22Rv1 (cell line): ENCODE measurements around the gene ANKRD28.

Experiments
- H3K27ac ChIP-seq: fragments of 450-650 bp; 2 replicates; pipeline ENCODE4 v1.5.1; 2017
- ZFX ChIP-seq: fragments of 450-650 bp; IDR thresholded peaks from 2 replicates; pipeline ENCODE4 v1.6.1; 2017; ENCODE audit warnings: antibody characterized with exemption, borderline replicate concordance
- TF ChIP-seq, protein P1 (sequence below): fragments of 450-650 bp; IDR thresholded peaks from 2 replicates; pipeline ENCODE4 v1.5.1; 2017; ENCODE audit warnings: mild to moderate bottlenecking

ANKRD28 gene

DNA sequence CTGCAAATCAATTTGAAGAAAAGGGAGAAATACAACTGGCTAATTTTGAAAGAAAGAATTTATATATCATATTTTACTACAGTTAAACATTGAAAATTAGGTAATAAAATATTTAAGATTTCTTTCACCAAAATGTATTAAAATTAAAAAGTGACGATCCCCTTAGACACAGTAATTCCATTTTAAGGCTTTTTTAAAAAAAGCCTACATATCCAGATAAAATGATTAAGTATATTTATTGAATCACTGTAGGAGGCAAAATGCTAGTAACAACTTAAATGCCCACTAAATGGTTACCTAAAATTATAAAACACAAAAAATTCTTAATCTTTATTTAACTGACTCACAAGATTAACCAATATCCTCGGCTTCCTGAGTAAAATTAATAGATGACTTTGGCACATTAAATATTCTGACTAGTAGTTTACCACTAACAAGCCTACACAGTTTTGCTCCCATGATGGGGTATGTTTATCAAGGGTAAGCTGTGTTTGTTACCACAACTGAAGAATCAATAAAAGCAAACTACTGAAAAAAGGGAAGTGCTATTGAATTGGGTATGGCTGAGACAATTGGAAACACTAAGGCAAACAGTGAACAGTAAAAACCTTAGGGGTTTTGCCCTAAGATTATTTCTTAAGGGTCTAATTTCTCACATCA, 28.4 kb downstream of the ANKRD28 start:
- TF ChIP-seq, protein P1, sequence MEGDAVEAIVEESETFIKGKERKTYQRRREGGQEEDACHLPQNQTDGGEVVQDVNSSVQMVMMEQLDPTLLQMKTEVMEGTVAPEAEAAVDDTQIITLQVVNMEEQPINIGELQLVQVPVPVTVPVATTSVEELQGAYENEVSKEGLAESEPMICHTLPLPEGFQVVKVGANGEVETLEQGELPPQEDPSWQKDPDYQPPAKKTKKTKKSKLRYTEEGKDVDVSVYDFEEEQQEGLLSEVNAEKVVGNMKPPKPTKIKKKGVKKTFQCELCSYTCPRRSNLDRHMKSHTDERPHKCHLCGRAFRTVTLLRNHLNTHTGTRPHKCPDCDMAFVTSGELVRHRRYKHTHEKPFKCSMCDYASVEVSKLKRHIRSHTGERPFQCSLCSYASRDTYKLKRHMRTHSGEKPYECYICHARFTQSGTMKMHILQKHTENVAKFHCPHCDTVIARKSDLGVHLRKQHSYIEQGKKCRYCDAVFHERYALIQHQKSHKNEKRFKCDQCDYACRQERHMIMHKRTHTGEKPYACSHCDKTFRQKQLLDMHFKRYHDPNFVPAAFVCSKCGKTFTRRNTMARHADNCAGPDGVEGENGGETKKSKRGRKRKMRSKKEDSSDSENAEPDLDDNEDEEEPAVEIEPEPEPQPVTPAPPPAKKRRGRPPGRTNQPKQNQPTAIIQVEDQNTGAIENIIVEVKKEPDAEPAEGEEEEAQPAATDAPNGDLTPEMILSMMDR, result no peak
- no peak for TF ChIP-seq ZFX
- no peak overlapping the region for H3K27ac ChIP-seq

DNA sequence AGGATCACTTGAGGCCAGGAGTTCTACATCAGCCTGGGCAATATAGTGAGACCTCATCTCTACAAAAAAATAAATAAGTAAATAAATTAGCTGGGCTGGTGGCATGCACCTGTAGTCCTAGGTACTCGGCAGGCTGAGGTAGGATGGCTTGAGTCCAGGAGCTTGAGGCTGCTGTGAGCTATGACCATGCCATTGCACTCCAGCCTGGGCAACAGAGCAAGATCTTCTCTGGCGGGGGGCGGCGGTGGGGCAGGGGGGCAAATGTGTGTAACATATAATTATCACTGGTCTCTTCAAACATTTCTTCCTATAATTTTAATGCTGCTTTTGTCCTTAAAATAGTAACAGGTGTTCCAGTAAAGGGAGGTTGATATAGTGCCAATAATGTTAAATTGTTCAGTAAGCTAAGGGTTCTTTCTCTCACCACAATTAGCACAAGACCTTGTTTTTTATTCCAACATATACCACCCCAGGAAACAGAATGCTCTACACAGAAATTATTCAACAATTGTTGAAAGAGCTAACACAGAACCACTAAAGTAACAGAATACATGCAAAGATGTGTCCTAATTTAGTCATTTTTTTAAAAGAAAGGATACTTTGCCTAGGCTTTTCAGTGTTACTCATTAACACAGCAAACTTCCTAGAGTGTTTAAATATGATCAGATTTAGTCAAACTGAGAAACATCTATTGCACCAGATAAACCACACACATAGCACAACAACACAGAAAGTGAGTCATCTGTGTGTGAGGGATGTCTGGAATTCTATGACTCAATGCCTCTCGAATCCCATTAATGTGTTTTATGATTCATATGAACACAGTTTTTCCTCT, 29.1 kb downstream of the ANKRD28 start:
- H3K27ac ChIP-seq, result no peak overlapping the region
- TF ChIP-seq, protein P1, result no peak
- TF ChIP-seq ZFX, result no peak

DNA sequence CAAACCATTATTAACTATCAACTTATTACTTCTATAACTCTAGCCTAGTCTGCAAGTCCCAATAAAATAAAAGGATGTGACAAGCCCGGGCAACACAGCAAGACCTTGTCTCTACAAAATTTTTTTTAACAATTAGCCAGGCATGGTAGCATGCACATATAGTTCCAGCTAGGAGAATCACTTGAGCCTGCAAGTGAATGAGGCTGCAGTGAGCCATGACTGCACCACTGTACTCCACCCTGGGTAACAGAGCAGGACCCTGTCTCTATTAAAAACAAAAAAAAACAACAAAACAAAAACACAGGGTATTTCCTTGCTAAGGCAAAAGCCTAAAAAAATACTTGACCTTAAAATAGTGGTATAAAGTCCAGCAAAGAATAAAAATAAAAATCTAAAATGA, 31.4 kb downstream of the ANKRD28 start:
- no peak overlapping the region for H3K27ac ChIP-seq
- TF ChIP-seq ZFX, result no peak
- TF ChIP-seq, protein P1, result no peak

DNA sequence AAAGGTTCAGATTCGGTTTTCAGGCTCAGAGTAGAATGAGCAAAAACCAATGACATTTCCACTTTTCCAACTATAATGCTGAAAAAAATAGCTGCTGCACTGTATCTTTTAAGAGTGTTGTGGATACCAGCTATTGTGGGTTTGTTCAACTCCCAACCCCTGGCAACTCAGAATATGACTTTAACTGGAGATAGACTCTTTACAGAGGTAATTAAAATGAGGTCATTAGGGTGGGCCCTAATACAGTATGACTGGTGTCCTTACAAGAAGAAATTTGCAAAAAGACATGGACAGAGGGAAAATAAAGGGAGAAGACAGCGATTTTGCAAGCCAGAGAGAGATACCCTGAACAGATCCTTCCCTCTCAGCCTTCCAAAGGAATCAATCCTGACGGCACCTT, 39.5 kb downstream of the ANKRD28 start:
- no peak overlapping the region for H3K27ac ChIP-seq
- no peak for TF ChIP-seq ZFX
- TF ChIP-seq, protein P1, result no peak

DNA sequence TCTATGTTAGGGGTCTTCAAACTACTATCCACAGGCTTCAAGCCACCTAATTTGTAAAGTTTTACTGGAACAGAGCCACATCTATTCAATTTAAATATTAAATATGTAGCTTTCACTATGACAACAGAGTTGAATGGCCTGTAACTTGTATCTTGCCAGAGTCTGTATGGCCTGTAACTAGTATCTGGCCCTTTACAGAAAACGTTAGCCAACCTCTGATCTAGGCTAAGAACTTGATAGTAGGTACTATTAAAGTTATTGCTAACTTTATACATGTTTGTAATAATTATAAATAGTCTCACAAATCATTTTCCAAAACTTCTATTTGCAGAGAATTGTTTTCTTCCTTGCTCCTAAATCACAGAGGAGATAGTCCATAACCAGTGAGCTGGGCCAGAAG, 40.0 kb downstream of the ANKRD28 start:
- TF ChIP-seq, protein P1, result no peak
- no peak for TF ChIP-seq ZFX
- no peak overlapping the region for H3K27ac ChIP-seq

DNA sequence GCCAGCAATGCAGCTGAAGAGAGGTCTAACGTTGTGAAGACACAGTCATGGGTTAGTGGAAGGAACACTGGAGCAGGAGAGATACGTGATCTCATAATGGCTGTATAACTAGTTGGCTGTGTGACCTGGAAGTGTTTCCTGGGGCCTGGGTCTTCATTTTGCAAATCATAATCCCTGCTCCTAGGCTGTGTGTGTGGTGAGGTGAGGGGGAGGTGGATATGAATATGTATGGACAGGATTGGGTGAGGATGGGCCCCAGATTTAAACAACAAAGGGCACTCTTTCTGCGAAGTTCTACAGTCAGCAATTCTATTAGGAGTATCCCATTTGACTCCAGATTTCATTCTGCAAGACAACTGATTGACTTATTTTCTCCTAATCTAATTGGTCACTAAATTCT, 41.3 kb downstream of the ANKRD28 start:
- no peak overlapping the region; the same call in 1 of the 2 replicates for H3K27ac ChIP-seq
- TF ChIP-seq ZFX, result no peak
- TF ChIP-seq, protein P1, result no peak

DNA sequence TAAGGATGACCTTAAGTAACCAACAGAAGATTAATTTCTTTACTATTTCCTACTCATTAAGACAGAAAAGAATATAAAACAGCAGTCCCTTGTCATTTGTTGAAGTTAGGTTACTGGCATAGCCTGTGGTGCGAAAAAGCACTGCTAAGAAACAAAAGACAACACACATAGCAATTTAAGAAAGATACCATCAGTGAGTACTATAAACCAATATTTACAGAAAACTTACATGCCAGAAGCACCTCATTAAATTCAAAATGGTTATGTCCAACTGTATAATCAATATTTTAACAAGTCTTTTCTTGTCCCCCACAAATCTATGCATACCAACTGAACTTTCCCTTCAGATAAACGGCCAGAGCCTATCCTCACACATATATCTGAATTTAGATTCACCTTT, 42.0 kb downstream of the ANKRD28 start:
- TF ChIP-seq ZFX, result no peak
- TF ChIP-seq, protein P1, result no peak
- peak overlapping the region; percentile 11; the same call in 1 of the 2 replicates for H3K27ac ChIP-seq
